GM18907 (cell line): ENCODE data around the gene LEMD2.

Source experiments
- ATAC-seq: cut with Tn5 transposase; IDR thresholded peaks from one replicate; pipeline ENCODE4 v1.9.1; 2021; ENCODE audit warnings: mild to moderate bottlenecking, moderate library complexity; ENCODE audit not compliant: unreplicated experiment

LEMD2 gene

GRCh38 chr6:33820243-33820642 lies 31.3 kb upstream of the LEMD2 start:
- no peak for ATAC-seq

GRCh38 chr6:33819021-33819420 lies 30.1 kb upstream of the LEMD2 start:
- no peak for ATAC-seq

DNA sequence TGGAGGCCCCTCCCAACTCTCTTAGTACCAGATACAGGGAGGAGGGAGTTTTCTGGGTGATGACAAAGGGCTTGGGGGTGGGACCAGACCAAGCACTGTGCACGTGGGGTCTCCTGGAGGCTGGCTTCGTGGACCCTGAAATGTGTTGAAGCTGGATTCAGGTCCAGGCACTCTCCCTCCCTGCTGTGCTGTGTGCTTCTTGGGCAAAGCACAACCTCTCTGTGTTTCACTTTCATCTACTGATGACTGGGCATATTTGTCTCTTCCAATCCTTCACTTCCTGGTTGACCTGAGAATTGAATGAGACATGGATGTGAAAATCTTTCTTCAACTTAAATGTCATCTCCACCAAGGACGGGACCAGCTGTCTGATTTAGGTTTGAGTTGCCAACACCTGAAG lies 29.4 kb upstream of the LEMD2 start:
- ATAC-seq, result no peak

DNA sequence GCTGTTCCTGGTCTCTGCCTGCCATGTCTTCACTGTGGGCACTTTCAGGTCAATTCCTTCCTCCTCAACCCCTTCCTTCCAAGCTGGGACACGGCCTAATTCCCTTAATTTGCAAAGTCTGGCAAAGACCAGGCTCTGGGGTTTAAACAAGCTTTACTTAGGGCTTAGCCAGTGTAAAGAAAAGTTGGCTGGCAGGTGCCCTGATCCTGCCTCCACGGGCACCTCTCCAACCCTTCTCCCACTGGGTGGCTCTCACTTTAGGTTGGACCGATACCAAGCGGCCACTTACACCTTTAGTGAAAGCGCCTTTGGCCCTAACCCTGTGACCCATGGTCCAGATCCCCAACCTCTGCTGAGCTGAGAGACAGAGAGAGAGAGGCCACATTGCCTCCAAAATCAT lies 28.6 kb upstream of the LEMD2 start:
- no peak for ATAC-seq

DNA sequence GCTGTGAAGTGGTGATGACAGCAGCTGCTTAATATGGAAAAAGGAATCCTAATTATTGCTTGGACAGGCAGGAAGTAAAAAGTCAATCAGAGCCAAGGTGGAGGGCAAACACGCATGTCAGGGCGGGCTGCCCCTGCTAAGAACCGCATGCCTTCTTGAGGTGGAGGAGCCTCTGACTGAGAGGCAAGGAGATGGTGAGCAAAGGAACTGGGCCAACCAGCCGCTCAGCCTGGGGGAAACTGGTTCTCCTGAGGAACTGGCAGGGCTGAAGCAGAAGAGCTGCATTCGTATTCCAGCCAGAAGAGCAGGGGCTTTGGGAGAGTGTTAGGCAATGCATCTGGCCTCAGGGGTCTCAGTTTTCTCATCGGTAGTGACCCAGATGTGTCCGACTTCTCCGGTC lies 28.0 kb upstream of the LEMD2 start:
- no peak for ATAC-seq

DNA sequence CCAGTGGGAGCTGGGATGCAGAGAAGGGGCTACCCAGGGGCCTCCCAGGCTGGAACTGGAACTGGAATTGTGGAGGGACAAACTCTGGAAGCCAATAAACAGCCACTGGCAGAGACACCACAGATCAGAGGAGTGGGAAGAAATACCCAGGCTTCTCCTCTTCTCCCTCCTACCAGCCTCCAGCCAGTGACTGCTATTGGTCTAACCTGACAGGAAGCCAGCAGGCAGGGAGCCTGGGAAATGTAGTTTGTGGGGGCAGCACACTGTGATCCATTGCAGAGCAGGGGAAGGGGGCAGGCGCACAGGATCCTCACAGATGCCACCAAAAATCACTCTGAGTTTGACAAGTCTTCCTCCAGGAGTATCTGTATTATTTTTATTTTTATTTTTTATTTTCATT lies 26.9 kb upstream of the LEMD2 start:
- no peak for ATAC-seq

- ATAC-seq, result no peak
Measured at GRCh38 chr6:33813990-33814985, 25.4 kb upstream of the LEMD2 start.

GRCh38 chr6:33813246-33813904 lies 24.4 kb upstream of the LEMD2 start:
- no peak for ATAC-seq

DNA sequence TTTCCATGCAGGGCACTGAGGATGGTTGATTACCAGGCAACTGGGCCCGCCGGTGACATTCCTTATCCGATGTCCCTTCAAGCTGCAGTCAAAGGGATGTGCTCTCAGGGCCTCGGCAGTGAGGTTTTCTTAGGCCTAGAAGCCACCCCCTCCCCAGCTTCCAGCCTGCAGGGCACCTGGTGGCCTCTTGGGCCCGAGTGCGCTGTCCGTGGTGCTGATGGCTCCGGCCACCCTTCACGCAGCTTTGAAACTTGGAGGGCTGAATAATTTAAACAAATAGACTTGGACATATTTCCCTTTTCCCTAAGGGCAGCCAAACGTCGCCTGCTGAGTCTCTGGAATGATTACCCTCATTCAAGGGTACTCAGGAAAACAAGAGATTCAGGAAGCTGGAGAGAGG lies 23.7 kb upstream of the LEMD2 start:
- ATAC-seq, result no peak

GRCh38 chr6:33809594-33809993 lies 20.7 kb upstream of the LEMD2 start:
- ATAC-seq, result no peak

GRCh38 chr6:33808641-33809180 lies 19.8 kb upstream of the LEMD2 start:
- no peak for ATAC-seq

DNA sequence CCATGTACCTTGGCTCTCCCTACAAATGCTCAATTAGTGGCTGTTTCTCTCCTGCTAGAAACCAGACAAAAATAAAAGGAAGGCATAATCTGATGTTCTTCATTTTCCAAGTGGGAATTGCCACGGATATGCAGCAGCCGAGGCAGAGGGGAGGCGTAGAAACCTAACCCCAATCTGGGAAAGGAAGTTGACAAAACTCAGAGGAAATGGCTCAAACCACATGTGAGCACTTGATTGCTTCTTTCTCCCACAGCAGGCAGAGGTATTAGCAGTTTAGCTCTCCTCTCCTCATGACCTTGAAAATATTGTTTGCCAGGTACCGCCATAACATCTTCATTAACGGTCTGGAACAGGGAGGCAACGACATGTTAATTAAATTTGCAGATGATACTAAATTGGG lies 18.7 kb upstream of the LEMD2 start:
- ATAC-seq, result no peak

GRCh38 chr6:33806841-33807240 lies 17.9 kb upstream of the LEMD2 start:
- ATAC-seq, result no peak

GRCh38 chr6:33803571-33804053 lies 14.7 kb upstream of the LEMD2 start, which contains the start of gene MLN:
Gene MLN, minus strand, starts transcription at chr6:33804003. Its CDS starts 2,840 bp downstream, at chr6:33801163.
- ATAC-seq, result no peak

DNA sequence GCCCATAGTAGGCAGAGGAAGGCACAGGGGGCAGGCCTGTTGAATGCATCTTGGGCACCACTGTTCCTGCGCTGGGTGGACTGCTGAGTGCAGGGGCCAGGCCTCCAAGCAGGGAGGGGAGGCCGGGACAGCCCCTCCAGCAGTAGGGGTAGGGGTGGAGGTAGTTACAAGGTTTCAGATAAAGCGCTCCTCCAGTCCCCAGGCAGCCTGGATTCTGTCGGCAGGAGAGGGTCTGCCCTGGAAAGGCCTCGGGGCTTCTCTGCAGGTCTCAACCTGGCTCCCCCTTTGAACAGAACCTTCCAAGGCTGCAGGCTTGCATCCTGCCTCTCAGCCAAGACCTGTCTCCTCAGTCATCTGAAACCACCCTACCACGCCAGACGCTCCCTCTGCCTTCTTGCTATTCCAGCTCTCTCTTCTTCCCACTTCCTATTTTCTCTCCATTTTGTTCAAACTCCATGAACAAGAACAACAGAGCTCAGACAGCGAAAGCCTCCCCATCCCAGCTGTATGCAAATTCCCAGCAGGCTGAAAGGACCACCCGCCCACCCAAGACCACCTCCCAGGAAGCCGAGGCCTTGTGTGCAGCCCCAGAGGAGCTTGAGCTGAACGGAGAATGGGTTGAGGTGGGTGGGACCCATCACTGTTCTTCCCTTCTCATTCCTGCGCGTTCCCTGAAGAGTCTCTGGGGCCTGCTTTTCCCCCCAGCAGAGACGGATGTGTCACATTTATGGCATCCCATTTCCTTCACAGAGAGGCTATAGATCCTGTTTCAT lies 13.4 kb upstream of the LEMD2 start:
- ATAC-seq, result no peak

GRCh38 chr6:33801611-33802010 lies 12.7 kb upstream of the LEMD2 start:
- no peak for ATAC-seq

GRCh38 chr6:33800248-33800969 lies 11.5 kb upstream of the LEMD2 start:
- ATAC-seq, result no peak

GRCh38 chr6:33799454-33800113 lies 10.7 kb upstream of the LEMD2 start:
- ATAC-seq, result no peak

GRCh38 chr6:33798343-33798848 lies 9.5 kb upstream of the LEMD2 start:
- ATAC-seq, result no peak
